Suprapubic skin (tissue), 4 donors: Measurements from ENCODE around the gene INPP4B. TPM values are rescaled to one million over a fixed set of nuclear protein-coding genes. Genes with fewer than 3 reads are reported as not detected.
"Not testable (repeated sequence)": the region's sequence is repeated elsewhere in the genome, so short reads cannot be mapped to it uniquely, and the experiment has no call there.

Experiments used
- DNase-seq, 2 donors: peaks; one replicate each; pipeline ENCODE4 v3.0.0-alpha.2; 2019; ENCODE audit warnings: low spot score in 2 of 2
- H3K27ac ChIP-seq: fragments of 200-600 bp; sonication (generic); one replicate; pipeline ENCODE4 v1.5.1; 2019
- H3K27me3 ChIP-seq: fragments of 200-600 bp; sonication (generic); one replicate; pipeline ENCODE4 v1.5.1; 2019
- H3K36me3 ChIP-seq: fragments of 200-600 bp; sonication (generic); one replicate; pipeline ENCODE4 v1.5.1; 2019
- H3K4me1 ChIP-seq: fragments of 200-600 bp; sonication (generic); one replicate; pipeline ENCODE4 v1.5.1; 2019
- H3K4me3 ChIP-seq: fragments of 200-600 bp; sonication (generic); one replicate; pipeline ENCODE4 v1.5.1; 2019; ENCODE audit warnings: mild to moderate bottlenecking
- H3K9me3 ChIP-seq: fragments of 200-600 bp; sonication (generic); one replicate; pipeline ENCODE4 v1.5.1; 2019
- EP300 ChIP-seq: sonication (generic); formaldehyde crosslinking; IDR thresholded peaks from one replicate; pipeline ENCODE4 v1.6.1; 2017; ENCODE audit warnings: antibody characterized with exemption
- POLR2A ChIP-seq, 2 donors: fragments of 450-650 bp; IDR thresholded peaks; one replicate each; pipeline ENCODE4 v1.6.1; 2017; ENCODE audit warnings: antibody characterized with exemption in 2 of 2, mild to moderate bottlenecking in 2 of 2, moderate library complexity in 2 of 2
- POLR2AphosphoS5 ChIP-seq, 3 donors: sonication (generic); formaldehyde crosslinking; IDR thresholded peaks; one replicate each; pipeline ENCODE4 v1.6.1; 2017; ENCODE audit warnings: antibody characterized with exemption in 3 of 3
- WGBS: methylation state at CpG from one replicate; pipeline ENCODE4 v1.1.5; 2018; 5-methylcytosine and 5-hydroxymethylcytosine counted together
- total RNA-seq, 4 donors: library from RNA; depleted of rRNA; stranded (reverse); fragments of >200 nt; gene quantifications; one replicate each; pipeline ENCODE4 v1.1.0, GENCODE V29; 2016
- TF ChIP-seq, protein P1 (sequence below), 2 donors: fragments of 200-600 bp in 1 of 2; fragments of 450-650 bp in 1 of 2; sonication (generic) in 1 of 2; IDR thresholded peaks; one replicate each; pipeline ENCODE4 v1.5.1; 2016 to 2019; ENCODE audit warnings: antibody characterized with exemption in 2 of 2, mild to moderate bottlenecking in 1 of 2, moderate library complexity in 1 of 2

INPP4B gene
- total RNA-seq, 4 donors from 2014 or later = 12.4 to 27.4 (median 17.4) TPM

DNA sequence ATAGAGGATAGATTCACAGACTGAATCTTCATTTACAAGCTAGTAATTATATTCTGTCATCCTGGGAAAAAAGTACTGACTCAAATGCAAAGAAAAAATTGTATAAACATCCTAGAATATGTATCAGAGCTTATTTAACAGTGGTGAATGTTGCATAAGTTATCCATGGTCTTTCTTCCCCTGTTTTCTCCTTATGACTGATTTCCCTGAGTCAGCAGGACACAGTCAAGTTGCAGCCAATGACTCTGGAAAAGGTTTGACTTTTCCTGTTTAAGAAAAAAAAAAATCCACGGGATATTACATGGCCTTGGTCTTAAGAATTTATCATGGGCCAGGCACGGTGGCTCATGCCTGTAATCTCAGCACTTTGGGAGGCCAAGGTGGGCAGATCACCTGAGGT is 36.5 kb downstream of the INPP4B start:
- no peak overlapping the region for H3K27ac ChIP-seq
- TF ChIP-seq POLR2AphosphoS5 (IDR thresholded peaks at IDR 0.05) (no peak), EP300 (no peak), POLR2A (IDR thresholded peaks at IDR 0.05) (no peak)
- TF ChIP-seq, protein P1, sequence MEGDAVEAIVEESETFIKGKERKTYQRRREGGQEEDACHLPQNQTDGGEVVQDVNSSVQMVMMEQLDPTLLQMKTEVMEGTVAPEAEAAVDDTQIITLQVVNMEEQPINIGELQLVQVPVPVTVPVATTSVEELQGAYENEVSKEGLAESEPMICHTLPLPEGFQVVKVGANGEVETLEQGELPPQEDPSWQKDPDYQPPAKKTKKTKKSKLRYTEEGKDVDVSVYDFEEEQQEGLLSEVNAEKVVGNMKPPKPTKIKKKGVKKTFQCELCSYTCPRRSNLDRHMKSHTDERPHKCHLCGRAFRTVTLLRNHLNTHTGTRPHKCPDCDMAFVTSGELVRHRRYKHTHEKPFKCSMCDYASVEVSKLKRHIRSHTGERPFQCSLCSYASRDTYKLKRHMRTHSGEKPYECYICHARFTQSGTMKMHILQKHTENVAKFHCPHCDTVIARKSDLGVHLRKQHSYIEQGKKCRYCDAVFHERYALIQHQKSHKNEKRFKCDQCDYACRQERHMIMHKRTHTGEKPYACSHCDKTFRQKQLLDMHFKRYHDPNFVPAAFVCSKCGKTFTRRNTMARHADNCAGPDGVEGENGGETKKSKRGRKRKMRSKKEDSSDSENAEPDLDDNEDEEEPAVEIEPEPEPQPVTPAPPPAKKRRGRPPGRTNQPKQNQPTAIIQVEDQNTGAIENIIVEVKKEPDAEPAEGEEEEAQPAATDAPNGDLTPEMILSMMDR (IDR thresholded peaks at IDR 0.05) = no peak
- no peaks in the 10 kb centered on the region for H3K27me3 ChIP-seq
- no peak overlapping the region for H3K4me3 ChIP-seq
- no peaks in the 10 kb centered on the region for H3K36me3 ChIP-seq
- no peak for DNase-seq
- H3K4me1 ChIP-seq = no peaks in the 10 kb centered on the region
- 70% methylated on average over 2 of the region's 2 CpGs for WGBS
- H3K9me3 ChIP-seq = no peaks in the 10 kb centered on the region

DNA sequence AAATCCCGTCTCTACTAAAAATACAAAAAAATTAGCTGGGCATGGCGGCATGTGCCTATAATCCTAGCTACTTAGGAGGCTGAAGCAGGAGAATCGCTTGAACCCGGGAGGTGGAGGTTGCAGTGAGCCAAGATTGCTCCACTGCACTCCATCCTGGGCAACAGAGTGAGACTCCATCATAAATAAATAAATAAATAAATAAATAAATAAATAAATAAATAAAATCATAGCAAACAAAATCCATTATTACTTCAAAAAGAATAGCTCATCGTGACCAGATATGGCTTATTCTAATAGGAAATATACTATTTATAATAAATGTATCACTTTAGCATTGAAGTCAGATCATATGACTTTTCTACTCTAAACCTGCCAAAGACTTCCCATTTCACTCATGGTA is 42.2 kb downstream of the INPP4B start:
- not testable (repeated sequence) for H3K4me1 ChIP-seq, H3K27ac ChIP-seq, H3K27me3 ChIP-seq, DNase-seq, H3K9me3 ChIP-seq, H3K36me3 ChIP-seq, H3K4me3 ChIP-seq
- WGBS = 95% methylated on average over 5 of the region's 5 CpGs

DNA sequence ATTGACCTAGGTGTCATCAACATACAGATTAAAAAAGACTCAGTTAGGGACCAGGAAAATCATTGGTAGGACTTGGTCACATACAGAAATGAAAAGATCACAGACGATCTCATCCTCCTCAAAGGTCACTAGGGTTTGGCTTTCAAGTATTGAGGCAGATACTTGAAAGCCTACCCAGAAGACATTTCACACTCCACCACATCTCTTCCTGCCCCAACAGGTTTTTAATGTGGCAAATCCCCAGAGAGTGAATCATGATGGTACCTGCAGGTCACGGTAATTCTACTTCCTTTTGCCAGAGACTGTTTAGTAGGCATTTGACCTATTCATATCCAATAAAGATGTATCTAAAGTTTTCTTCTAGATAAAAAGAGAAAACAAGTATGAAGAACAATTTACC is 44.1 kb downstream of the INPP4B start:
- DNase-seq = no peak
- 46% methylated on average over 2 of the region's 2 CpGs for WGBS
- TF ChIP-seq POLR2AphosphoS5 (IDR thresholded peaks at IDR 0.05) = no peak
- no peak for TF ChIP-seq EP300
- no peak for TF ChIP-seq POLR2A (IDR thresholded peaks at IDR 0.05)
- TF ChIP-seq, protein P1 (IDR thresholded peaks at IDR 0.05) = no peak

DNA sequence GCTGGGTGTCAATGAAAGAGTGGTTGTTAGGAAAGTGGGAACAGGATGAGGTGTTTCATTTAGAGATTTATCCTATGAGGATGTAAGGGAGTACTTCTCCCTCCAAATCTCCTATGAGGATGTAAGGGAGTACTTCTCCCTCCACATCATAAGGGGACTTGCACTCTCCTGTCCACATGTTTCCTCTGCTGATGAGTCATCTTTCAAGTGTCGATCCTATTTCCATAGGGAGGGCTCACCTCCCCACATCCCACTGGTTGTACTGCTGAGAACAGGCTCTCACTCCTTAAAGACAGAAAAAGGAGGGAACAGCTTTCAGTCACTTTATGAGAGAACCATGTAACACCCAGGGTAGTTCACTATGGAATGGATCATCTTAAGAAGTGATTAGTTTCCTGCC is 65.0 kb downstream of the INPP4B start:
- Histone ChIP-seq H3K27ac (no peak overlapping the region), H3K4me3 (no peak overlapping the region), H3K9me3 (no peaks in the 10 kb centered on the region), H3K27me3 (no peaks in the 10 kb centered on the region), H3K4me1 (peaks cover 27% of the 10 kb centered on the region), H3K36me3 (no peaks in the 10 kb centered on the region)
- WGBS = 18% methylated on average over 1 of the region's 1 CpG
- TF ChIP-seq EP300 (no peak), POLR2A (IDR thresholded peaks at IDR 0.05) (no peak), POLR2AphosphoS5 (IDR thresholded peaks at IDR 0.05) (no peak)
- TF ChIP-seq, protein P1 (IDR thresholded peaks at IDR 0.05) = no peak
- no peak for DNase-seq

More for the DNA sequence above, 44.1 kb downstream of the INPP4B start:
- Histone ChIP-seq H3K27me3 (no peaks in the 10 kb centered on the region), H3K9me3 (no peaks in the 10 kb centered on the region), H3K36me3 (no peaks in the 10 kb centered on the region), H3K27ac (no peak overlapping the region), H3K4me1 (no peaks in the 10 kb centered on the region), H3K4me3 (no peak overlapping the region)

DNA sequence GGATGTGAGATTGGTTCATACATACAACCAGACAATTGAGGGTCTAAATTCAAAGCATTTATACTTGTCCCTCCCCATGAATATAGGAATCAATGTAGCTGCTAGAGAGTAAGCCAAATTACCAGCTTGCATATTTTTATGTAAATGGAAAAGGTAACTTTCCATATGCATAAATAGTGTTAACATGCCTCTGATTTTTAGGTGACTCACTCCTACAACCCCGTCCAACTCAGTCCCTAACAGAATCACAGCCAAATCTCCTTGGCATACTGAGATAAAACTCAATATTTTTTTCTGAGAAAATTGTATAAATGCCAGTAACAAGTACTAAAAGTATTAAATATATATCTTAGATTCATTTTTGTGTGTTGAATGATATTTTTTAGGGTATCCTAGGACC is 67.2 kb downstream of the INPP4B start:
- no peaks in the 10 kb centered on the region for H3K36me3 ChIP-seq
- DNase-seq = no peak
- peaks cover 31% of the 10 kb centered on the region for H3K4me1 ChIP-seq
- no peaks in the 10 kb centered on the region for H3K9me3 ChIP-seq
- peak overlapping the region; percentile 58 for H3K27ac ChIP-seq
- TF ChIP-seq, protein P1 (IDR thresholded peaks at IDR 0.05) = no peak
- TF ChIP-seq POLR2A (IDR thresholded peaks at IDR 0.05) (no peak), POLR2AphosphoS5 (IDR thresholded peaks at IDR 0.05) (no peak), EP300 (no peak)
- no peaks in the 10 kb centered on the region for H3K27me3 ChIP-seq
- H3K4me3 ChIP-seq = no peak overlapping the region
- 32% methylated on average over 1 of the region's 1 CpG for WGBS

DNA sequence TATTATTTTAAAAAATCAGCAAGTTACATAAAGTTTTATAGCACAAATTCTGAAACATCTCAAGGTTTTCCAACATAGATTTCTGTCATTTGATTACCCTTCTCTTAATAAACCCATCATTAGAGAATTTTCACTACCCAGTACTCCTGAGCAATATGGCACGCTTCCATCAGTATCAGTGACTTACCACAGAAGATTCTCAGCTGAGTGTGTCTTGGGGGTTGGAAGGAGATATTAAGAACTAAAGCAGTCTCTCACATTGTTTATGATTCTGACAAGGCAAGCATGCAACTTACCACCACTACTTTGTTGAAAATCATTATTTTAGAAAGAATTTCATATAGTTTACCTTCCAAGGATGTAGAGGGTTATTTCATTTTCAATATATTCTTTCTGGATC is 67.7 kb downstream of the INPP4B start:
- no peak for TF ChIP-seq POLR2A (IDR thresholded peaks at IDR 0.05)
- TF ChIP-seq EP300 = no peak
- no peak for TF ChIP-seq POLR2AphosphoS5 (IDR thresholded peaks at IDR 0.05)
- TF ChIP-seq, protein P1 (IDR thresholded peaks at IDR 0.05) = no peak
- Histone ChIP-seq H3K36me3 (no peaks in the 10 kb centered on the region), H3K27me3 (no peaks in the 10 kb centered on the region), H3K9me3 (no peaks in the 10 kb centered on the region), H3K27ac (peak overlapping the region; percentile 58), H3K4me1 (peaks cover 35% of the 10 kb centered on the region), H3K4me3 (no peak overlapping the region)
- 89% methylated on average over 1 of the region's 1 CpG for WGBS
- DNase-seq = no peak
